ENCODE results near the gene S1PR3. TPM values are rescaled to one million over a fixed set of nuclear protein-coding genes. Genes with fewer than 3 reads are reported as not detected.

The S1PR3 gene
- total and polyA plus RNA-seq, 2 donors (not counting 3 experiments of a cell fraction or from before 2014, with no cell fraction given), result 12.5 to 25.8 TPM

DNA sequence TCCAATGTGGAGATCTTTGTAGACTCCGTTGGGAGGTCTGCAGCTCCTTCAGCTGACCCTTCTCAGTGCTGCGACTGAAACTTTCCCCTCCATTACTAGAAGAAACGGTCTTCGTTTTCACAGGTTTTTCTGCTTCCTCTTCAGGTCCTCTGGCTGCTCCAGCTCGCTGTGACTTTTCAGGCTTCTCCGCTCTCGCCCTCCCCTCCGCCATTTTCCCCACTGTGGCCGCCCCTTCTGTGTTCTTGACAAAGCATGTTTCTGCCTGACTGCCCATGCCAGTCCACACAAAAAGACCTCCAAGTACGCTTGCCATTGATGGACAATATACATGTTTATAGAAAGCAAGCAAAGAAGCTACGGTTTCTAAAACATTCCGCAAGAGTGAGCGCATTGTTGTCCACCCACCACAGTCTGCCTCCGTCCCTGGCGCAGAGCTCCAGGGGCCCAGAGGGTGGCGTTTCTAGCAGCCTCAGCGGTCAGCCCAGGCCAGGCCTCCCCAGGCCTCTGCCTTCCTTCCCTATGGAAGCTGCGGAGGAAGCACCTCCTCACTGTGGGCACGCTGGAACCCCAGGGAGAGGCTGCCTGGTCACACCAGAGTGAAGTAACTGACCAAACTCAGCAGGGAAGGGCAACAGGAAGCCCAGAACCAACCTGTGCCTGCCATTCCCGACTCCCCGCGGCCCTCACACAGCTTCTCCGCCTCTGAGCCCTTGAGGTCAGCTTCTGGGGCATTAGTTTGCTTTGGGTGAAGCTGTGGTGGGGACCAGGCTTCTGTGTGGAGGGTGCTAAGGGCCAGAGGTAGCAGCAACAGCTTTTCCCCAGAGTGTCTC, 19.9 kb upstream of the S1PR3 start:
- Histone ChIP-seq H3K4me2 (ENCODE audit: insufficient read depth, low read length) (no peak overlapping the region), H2AFZ (ENCODE audit: low read depth, low read length) (no peak overlapping the region), H3K27ac (ENCODE audit: insufficient read depth, low read depth, low read length) (no peak overlapping the region), H3K9me1 (replicated peaks; ENCODE audit: control insufficient read depth, extremely low read depth, insufficient read depth, low read length) (no peaks in the 10 kb centered on the region), H4K20me1 (replicated peaks; ENCODE audit: control insufficient read depth, extremely low read depth, insufficient read depth, low read length) (no peaks in the 10 kb centered on the region), H3K36me3 (ENCODE audit: control insufficient read depth in 2 of 2, extremely low read depth in 1 of 2, insufficient read depth in 2 of 2, low read length in 2 of 2) (no peaks in the 10 kb centered on the region), H3K4me3 (replicated peaks in 1 of 3; ENCODE audit: insufficient read depth in 1 of 3, low read depth in 1 of 3, low read length in 3 of 3) (no peak overlapping the region), H3K9ac (replicated peaks; ENCODE audit: extremely low read depth, insufficient read depth, low read length) (no peak overlapping the region), H3K27me3 (ENCODE audit: control insufficient read depth in 2 of 2, insufficient read depth in 2 of 2, low read length in 2 of 2) (no peaks in the 10 kb centered on the region), H3K4me1 (ENCODE audit: control insufficient read depth, extremely low read depth, insufficient read depth, low read length) (no peaks in the 10 kb centered on the region), H3K79me2 (ENCODE audit: control insufficient read depth, insufficient read depth, low read length) (no peaks in the 10 kb centered on the region), H3K9me3 (replicated peaks; ENCODE audit: control insufficient read depth, insufficient read depth, low read length) (no peaks in the 10 kb centered on the region)
- DNase-seq (ENCODE audit: low read depth, low spot score), result no peak
- no peak for FAIRE-seq
- POLR2A ChIA-PET, result no interaction called here
- intact Hi-C loops (cut with micrococcal nuclease), result no loop called here
- TF ChIP-seq MAX (IDR thresholded peaks at IDR 0.05; ENCODE audit: insufficient read depth, insufficient read length) (no peak), FOS (IDR thresholded peaks at IDR 0.05; ENCODE audit: borderline replicate concordance, insufficient read depth, low read length) (no peak), POLR2AphosphoS5 (IDR thresholded peaks at IDR 0.05; ENCODE audit: insufficient read depth, low read depth, low read length) (no peak), POLR2A (IDR thresholded peaks at IDR 0.05; ENCODE audit: low read depth, low read length) (no peak), JUN (IDR thresholded peaks at IDR 0.05; ENCODE audit: borderline replicate concordance, insufficient read depth, insufficient read length, low read depth) (no peak), CTCF (IDR thresholded peaks at IDR 0.05; ENCODE audit: extremely low read depth in 1 of 2, insufficient read depth in 1 of 2, low read depth in 1 of 2, low read length in 2 of 2) (no peak), EZH2 (IDR thresholded peaks at IDR 0.05; ENCODE audit: borderline replicate concordance, low read depth, low read length, severe bottlenecking) (no peak), GATA2 (IDR thresholded peaks at IDR 0.05; ENCODE audit: insufficient read depth, insufficient read length, low read depth, low read length) (no peak), MYC (IDR thresholded peaks at IDR 0.05; ENCODE audit: low read depth, low read length) (no peak)
- dilution Hi-C loops (cut with MboI; ENCODE audit: extremely low pct_ligation_motif_present, low sequenced_read_pairs), result no loop called here
- no TSS peak for BruUV-seq (replicated peaks)
- CTCF ChIA-PET, result interaction anchor here (1.3 to 1.5 kb wide), 2 partner anchors 184 to 375 kb away, joined by 3 read pairs; no protein-coding TSS in a partner anchor

Data from endothelial cell of umbilical vein (primary cell).